Activated naive CD8-positive, alpha-beta T cell treated with anti-CD3 and anti-CD28 coated beads, Interleukin-2, amount 50 U/mL, for 24 hours (primary cell): ENCODE measurements around the gene ORM2.
"Not testable (repeated sequence)": the region's sequence is repeated elsewhere in the genome, so short reads cannot be mapped to it uniquely, and the experiment has no call there.

ENCODE experiments used
- ATAC-seq: fragments of 150-1000 bp; cut with Tn5 transposase; one replicate; pipeline ENCODE4 v1.10.0; 2021
- DNase-seq: peaks from one replicate; pipeline ENCODE4 v3.0.0; 2021
- H3K27ac Mint-ChIP-seq: one replicate; pipeline ENCODE4 v1.8.0; 2021; ENCODE audit warnings: mild to moderate bottlenecking, mixed read lengths
- H3K27me3 Mint-ChIP-seq: one replicate; pipeline ENCODE4 v1.8.0; 2021; ENCODE audit warnings: mixed read lengths
- H3K36me3 Mint-ChIP-seq: one replicate; pipeline ENCODE4 v1.8.0; 2021; ENCODE audit warnings: low read depth, mixed read lengths
- H3K4me1 Mint-ChIP-seq: one replicate; pipeline ENCODE4 v1.8.0; 2021; ENCODE audit warnings: mixed read lengths
- H3K4me3 Mint-ChIP-seq: one replicate; pipeline ENCODE4 v1.8.0; 2021; ENCODE audit warnings: mild to moderate bottlenecking, moderate library complexity, mixed read lengths
- H3K9me3 Mint-ChIP-seq: one replicate; pipeline ENCODE4 v1.8.0; 2021; ENCODE audit warnings: mixed read lengths

ORM2 gene

GRCh38 chr9:114329625-114330022 is at the start of gene ORM2:
TSS of gene ORM2 (plus strand) at chr9:114329869. CDS start at chr9:114329905, 36 bp downstream.
- H3K9me3 Mint-ChIP-seq, H3K27me3 Mint-ChIP-seq, H3K4me3 Mint-ChIP-seq, H3K27ac Mint-ChIP-seq, H3K36me3 Mint-ChIP-seq, H3K4me1 Mint-ChIP-seq, ATAC-seq, DNase-seq: not testable (repeated sequence)

GRCh38 chr9:114280636-114281472 is 48.8 kb upstream of the ORM2 start:
- Mint-ChIP-seq H3K4me1 (peaks cover 8% of the 10 kb centered on the region), H3K4me3 (no peak overlapping the region), H3K9me3 (peaks cover 4% of the 10 kb centered on the region), H3K27me3 (no peaks in the 10 kb centered on the region), H3K36me3 (no peaks in the 10 kb centered on the region), H3K27ac (no peak overlapping the region)
- DNase-seq (no peak), ATAC-seq (no peak)

- no peak for DNase-seq
- H3K27ac Mint-ChIP-seq, result no peak overlapping the region
These were observed 48.1 kb upstream of the ORM2 start for GRCh38 chr9:114281473-114282103.

GRCh38 chr9:114282104-114282485 is 47.6 kb upstream of the ORM2 start:
- ATAC-seq (no peak), DNase-seq (no peak)
- peaks cover 4% of the 10 kb centered on the region for H3K9me3 Mint-ChIP-seq
- H3K4me1 Mint-ChIP-seq, result peaks cover 8% of the 10 kb centered on the region
- no peaks in the 10 kb centered on the region for H3K27me3 Mint-ChIP-seq
- H3K36me3 Mint-ChIP-seq, result no peaks in the 10 kb centered on the region
- H3K4me3 Mint-ChIP-seq, result no peak overlapping the region
- no peak overlapping the region for H3K27ac Mint-ChIP-seq

More at GRCh38 chr9:114281473-114282103, 48.1 kb upstream of the ORM2 start:
- Mint-ChIP-seq H3K27me3 (no peaks in the 10 kb centered on the region), H3K4me3 (no peak overlapping the region), H3K9me3 (peaks cover 4% of the 10 kb centered on the region), H3K36me3 (no peaks in the 10 kb centered on the region), H3K4me1 (peaks cover 8% of the 10 kb centered on the region)
- ATAC-seq, result no peak

GRCh38 chr9:114282507-114282906 is 47.2 kb upstream of the ORM2 start:
- ATAC-seq (peak; percentile 21), DNase-seq (no peak)
- Mint-ChIP-seq H3K36me3 (no peaks in the 10 kb centered on the region), H3K4me3 (no peak overlapping the region), H3K9me3 (peaks cover 4% of the 10 kb centered on the region), H3K27me3 (no peaks in the 10 kb centered on the region), H3K4me1 (peaks cover 8% of the 10 kb centered on the region), H3K27ac (no peak overlapping the region)

- Mint-ChIP-seq H3K36me3 (no peaks in the 10 kb centered on the region), H3K27me3 (no peaks in the 10 kb centered on the region), H3K9me3 (peaks cover 3% of the 10 kb centered on the region), H3K4me1 (peaks cover 8% of the 10 kb centered on the region), H3K27ac (peak overlapping the region; percentile 33), H3K4me3 (no peak overlapping the region)
- peak; percentile 72 for ATAC-seq
- peak; percentile 27 for DNase-seq
These were observed 46.7 kb upstream of the ORM2 start for GRCh38 chr9:114282926-114283325.

GRCh38 chr9:114283551-114284111 is 46.0 kb upstream of the ORM2 start:
- Mint-ChIP-seq H3K27me3 (no peaks in the 10 kb centered on the region), H3K4me3 (no peak overlapping the region), H3K4me1 (peaks cover 6% of the 10 kb centered on the region), H3K36me3 (no peaks in the 10 kb centered on the region), H3K27ac (peak overlapping the region; percentile 33), H3K9me3 (no peaks in the 10 kb centered on the region)
- DNase-seq (no peak), ATAC-seq (no peak)

GRCh38 chr9:114284316-114285060 is 45.2 kb upstream of the ORM2 start:
- peaks cover 6% of the 10 kb centered on the region for H3K4me1 Mint-ChIP-seq
- H3K27ac Mint-ChIP-seq, result no peak overlapping the region
- H3K27me3 Mint-ChIP-seq, result no peaks in the 10 kb centered on the region
- H3K4me3 Mint-ChIP-seq, result no peak overlapping the region
- ATAC-seq (no peak), DNase-seq (no peak)
- H3K9me3 Mint-ChIP-seq, result no peaks in the 10 kb centered on the region
- H3K36me3 Mint-ChIP-seq, result no peaks in the 10 kb centered on the region

- DNase-seq, result no peak
- no peaks in the 10 kb centered on the region for H3K9me3 Mint-ChIP-seq
- H3K4me1 Mint-ChIP-seq, result peaks cover 6% of the 10 kb centered on the region
- ATAC-seq, result no peak
- no peaks in the 10 kb centered on the region for H3K27me3 Mint-ChIP-seq
- H3K4me3 Mint-ChIP-seq, result no peak overlapping the region
- H3K27ac Mint-ChIP-seq, result no peak overlapping the region
- no peaks in the 10 kb centered on the region for H3K36me3 Mint-ChIP-seq
These were observed 44.4 kb upstream of the ORM2 start for GRCh38 chr9:114285166-114285867.

- ATAC-seq (no peak), DNase-seq (no peak)
- H3K27ac Mint-ChIP-seq, result no peak overlapping the region
- peaks cover 2% of the 10 kb centered on the region for H3K27me3 Mint-ChIP-seq
- H3K9me3 Mint-ChIP-seq, result no peaks in the 10 kb centered on the region
- H3K4me1 Mint-ChIP-seq, result peaks cover 6% of the 10 kb centered on the region
- H3K4me3 Mint-ChIP-seq, result no peak overlapping the region
- H3K36me3 Mint-ChIP-seq, result no peaks in the 10 kb centered on the region
These were observed 43.5 kb upstream of the ORM2 start for GRCh38 chr9:114286146-114286679.

- Mint-ChIP-seq H3K27ac (no peak overlapping the region), H3K4me3 (no peak overlapping the region), H3K27me3 (peaks cover 4% of the 10 kb centered on the region), H3K4me1 (peaks cover 6% of the 10 kb centered on the region), H3K36me3 (no peaks in the 10 kb centered on the region), H3K9me3 (no peaks in the 10 kb centered on the region)
- no peak for DNase-seq
- no peak for ATAC-seq
These were observed 42.5 kb upstream of the ORM2 start for GRCh38 chr9:114287001-114287762.

GRCh38 chr9:114287763-114288192 is 41.9 kb upstream of the ORM2 start:
- DNase-seq (no peak), ATAC-seq (no peak)
- Mint-ChIP-seq H3K27me3 (peaks cover 4% of the 10 kb centered on the region), H3K4me1 (peaks cover 3% of the 10 kb centered on the region), H3K27ac (no peak overlapping the region), H3K9me3 (no peaks in the 10 kb centered on the region), H3K36me3 (no peaks in the 10 kb centered on the region), H3K4me3 (no peak overlapping the region)
